ENCODE data around the gene THSD4.

DNA sequence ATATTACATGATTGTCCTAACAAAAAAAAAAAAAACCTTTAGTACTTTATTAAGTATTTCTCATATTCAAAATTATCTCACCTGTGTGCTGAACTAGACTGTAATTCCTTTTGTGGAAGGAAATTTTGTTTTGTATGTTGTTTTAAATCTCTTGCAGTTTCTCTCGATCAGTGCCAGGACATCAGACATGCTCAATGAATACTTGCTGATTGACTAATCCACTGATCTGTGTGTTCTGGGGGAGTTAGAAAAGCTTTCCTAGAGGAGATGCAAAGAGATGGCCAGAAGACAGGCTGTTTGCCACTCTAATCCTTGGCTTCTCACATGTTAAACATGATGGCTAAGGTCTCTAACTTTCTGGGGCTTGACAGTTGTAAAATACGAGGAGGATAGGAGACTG is 461.8 kb downstream of the THSD4 start:
- TF ChIP-seq, protein P1, sequence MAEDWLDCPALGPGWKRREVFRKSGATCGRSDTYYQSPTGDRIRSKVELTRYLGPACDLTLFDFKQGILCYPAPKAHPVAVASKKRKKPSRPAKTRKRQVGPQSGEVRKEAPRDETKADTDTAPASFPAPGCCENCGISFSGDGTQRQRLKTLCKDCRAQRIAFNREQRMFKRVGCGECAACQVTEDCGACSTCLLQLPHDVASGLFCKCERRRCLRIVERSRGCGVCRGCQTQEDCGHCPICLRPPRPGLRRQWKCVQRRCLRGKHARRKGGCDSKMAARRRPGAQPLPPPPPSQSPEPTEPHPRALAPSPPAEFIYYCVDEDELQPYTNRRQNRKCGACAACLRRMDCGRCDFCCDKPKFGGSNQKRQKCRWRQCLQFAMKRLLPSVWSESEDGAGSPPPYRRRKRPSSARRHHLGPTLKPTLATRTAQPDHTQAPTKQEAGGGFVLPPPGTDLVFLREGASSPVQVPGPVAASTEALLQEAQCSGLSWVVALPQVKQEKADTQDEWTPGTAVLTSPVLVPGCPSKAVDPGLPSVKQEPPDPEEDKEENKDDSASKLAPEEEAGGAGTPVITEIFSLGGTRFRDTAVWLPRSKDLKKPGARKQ (CRISPR knock-in tag; IDR thresholded peaks at IDR 0.05), result no peak
- TF ChIP-seq NFATC3 (IDR thresholded peaks at IDR 0.05) (no peak), GTF2F1 (IDR thresholded peaks at IDR 0.05; ENCODE audit: low read depth, low read length) (no peak), SPI1 (IDR thresholded peaks at IDR 0.05; ENCODE audit: borderline replicate concordance, low read depth, low read length) (no peak), EP300 (IDR thresholded peaks at IDR 0.05; ENCODE audit: low read length) (no peak), THRAP3 (IDR thresholded peaks at IDR 0.05; ENCODE audit: borderline replicate concordance) (no peak), RNF2 (IDR thresholded peaks at IDR 0.05) (no peak), ZNF24 (IDR thresholded peaks at IDR 0.05) (no peak), SP1 (CRISPR knock-in tag; IDR thresholded peaks at IDR 0.05) (no peak), SP2 (IDR thresholded peaks at IDR 0.05; ENCODE audit: extremely low read depth, low read depth, low read length, poor library complexity, severe bottlenecking) (no peak), FOXA1 (IDR thresholded peaks at IDR 0.05; ENCODE audit: borderline replicate concordance) (no peak)
- TF ChIP-seq, protein P2, sequence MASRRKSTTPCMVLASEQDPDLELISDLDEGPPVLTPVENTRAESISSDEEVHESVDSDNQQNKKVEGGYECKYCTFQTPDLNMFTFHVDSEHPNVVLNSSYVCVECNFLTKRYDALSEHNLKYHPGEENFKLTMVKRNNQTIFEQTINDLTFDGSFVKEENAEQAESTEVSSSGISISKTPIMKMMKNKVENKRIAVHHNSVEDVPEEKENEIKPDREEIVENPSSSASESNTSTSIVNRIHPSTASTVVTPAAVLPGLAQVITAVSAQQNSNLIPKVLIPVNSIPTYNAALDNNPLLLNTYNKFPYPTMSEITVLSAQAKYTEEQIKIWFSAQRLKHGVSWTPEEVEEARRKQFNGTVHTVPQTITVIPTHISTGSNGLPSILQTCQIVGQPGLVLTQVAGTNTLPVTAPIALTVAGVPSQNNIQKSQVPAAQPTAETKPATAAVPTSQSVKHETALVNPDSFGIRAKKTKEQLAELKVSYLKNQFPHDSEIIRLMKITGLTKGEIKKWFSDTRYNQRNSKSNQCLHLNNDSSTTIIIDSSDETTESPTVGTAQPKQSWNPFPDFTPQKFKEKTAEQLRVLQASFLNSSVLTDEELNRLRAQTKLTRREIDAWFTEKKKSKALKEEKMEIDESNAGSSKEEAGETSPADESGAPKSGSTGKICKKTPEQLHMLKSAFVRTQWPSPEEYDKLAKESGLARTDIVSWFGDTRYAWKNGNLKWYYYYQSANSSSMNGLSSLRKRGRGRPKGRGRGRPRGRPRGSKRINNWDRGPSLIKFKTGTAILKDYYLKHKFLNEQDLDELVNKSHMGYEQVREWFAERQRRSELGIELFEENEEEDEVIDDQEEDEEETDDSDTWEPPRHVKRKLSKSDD (conservative IDR thresholded peaks at IDR 0.05; ENCODE audit: low read length), result no peak
- TF ChIP-seq, protein P3, sequence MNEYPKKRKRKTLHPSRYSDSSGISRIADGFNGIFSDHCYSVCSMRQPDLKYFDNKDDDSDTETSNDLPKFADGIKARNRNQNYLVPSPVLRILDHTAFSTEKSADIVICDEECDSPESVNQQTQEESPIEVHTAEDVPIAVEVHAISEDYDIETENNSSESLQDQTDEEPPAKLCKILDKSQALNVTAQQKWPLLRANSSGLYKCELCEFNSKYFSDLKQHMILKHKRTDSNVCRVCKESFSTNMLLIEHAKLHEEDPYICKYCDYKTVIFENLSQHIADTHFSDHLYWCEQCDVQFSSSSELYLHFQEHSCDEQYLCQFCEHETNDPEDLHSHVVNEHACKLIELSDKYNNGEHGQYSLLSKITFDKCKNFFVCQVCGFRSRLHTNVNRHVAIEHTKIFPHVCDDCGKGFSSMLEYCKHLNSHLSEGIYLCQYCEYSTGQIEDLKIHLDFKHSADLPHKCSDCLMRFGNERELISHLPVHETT (CRISPR knock-in tag; conservative IDR thresholded peaks at IDR 0.05 in 1 of 2, IDR thresholded peaks at IDR 0.05 in 1 of 2), result no peak
